ENCODE data around the gene PRPF31.

The PRPF31 gene

DNA sequence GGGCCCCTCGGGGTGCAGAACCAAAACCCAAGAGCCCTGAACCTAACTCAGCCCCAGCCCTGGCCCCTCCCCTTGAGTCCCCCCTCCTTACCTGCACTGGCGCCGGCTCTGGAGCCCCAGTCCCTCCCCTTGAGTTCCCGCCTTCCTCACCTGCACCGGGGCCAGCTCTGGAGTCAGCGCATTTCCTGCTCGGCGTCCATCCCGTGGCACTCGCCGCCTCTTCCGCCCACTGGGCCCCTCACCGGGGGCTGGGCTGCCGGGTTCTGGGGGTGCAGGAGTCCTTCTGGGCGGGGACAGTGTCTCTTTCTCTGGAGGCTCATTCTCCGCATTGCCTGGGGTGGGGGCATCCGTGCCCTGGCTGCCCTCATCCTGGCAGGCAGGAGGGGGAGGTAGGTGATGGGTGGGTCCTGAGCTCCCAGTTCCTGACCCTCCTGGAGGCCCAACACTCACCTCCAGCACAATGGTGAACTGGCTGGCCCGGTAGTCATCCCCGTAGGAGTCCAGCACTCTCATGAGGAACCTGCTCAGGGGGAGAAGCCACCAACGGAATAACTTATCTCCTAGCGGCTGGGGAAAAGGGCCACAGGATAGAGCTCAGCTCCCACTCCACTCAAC, 7.6 kb upstream of the PRPF31 start:
- DNase-seq (ENCODE audit: low read depth in 3 of 3): no peak

DNA sequence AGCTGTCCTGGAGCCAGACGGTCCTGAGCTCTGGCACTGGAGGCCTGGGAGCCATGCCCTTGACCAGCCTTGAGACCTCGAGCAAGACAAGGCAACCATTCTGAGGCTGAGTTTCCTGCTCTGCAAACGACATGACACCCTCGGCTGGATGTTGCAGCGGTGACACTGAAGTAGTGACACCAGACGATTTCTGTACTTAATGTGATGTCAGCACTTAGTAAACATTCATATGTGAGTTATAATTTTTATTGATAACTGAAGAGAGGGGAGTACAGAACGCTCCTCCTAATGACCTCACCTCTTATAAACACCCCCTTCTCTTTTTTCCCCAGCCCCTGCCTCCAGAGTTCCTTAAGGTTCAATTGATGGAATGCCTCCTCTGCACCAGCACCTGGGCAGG, 7.1 kb upstream of the PRPF31 start:
- no peak for DNase-seq (ENCODE audit: low read depth in 3 of 3)

DNA sequence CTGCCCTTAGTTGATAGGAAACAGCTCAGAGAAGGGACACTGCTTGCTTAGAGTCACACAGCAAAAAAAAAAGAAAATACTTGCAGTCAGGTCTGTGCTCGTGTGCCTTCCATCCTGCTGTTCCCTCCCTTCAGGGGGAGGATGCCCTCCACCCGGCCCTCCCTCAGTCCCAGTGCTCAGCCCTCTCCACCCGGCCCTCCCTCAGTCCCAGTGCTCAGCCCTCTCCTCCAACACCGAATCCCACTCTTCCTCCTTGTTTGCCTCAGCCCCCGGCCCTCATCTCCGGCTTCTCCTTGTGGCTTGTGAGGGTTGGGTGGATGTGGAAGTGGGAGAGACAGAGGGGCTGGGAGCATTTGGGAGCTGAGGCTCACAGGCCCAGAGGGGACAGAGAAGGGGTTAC, 5.9 kb upstream of the PRPF31 start:
- no peak for DNase-seq (ENCODE audit: low read depth in 3 of 3)

DNA sequence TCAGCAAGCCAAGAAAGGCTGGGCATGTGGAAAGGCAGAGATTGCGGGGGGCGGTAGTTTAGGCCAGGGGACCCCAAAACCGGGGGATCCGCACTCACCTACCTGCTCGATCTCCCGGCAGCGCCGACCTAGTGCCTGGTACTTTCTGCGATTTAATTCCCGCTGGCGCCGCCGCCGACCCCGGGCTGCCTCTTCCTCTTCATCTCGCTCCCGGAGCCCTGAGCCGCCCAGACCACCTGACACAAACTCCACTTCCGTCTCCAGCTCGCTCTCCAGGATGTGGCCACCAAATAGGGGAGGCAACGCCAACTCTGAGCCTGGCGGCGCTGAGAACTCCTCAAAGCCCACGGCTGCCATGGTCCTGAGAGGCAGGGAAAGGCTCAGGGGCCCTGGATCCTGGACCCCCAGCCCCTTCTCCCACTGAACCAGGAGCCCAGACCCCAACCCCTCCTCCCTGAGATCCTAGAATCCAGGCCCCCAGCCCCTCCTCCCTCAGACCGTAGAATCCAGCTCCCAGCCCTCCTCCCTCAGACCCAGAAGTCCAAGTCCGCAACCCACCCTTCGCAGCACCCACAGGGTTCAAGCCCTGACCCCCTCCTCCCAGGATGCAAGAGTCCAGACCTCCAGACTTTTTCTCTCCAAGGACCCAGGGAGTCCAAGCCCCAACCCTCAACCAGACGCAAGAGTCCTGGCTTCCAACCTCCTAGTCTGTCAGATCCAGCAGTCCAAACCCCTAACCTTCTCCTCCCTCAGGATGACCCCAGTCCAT, 1.0 kb upstream of the PRPF31 start:
- no peak for DNase-seq (ENCODE audit: low read depth in 3 of 3)

DNA sequence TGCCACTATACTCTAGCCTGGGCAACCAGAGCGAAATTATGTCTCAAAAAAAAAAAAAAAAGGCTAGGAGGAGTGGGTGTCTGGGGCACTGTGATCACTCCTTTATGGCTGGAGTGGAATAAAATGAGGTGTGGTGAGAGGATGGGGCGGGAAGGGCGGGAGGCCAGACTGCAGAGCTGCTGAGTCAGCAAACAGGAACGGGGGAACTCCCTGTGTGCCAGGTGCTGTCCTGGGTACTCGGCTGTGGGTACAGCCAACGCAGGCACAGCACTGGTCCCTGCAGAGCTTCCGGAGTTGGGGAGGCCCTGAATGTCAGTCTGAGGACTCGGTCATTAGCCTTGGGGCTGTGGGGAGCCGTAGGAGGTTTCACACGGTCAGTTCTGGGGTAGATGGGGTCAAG, 5.7 kb downstream of the PRPF31 start:
- DNase-seq (ENCODE audit: low read depth in 3 of 3): no peak

DNA sequence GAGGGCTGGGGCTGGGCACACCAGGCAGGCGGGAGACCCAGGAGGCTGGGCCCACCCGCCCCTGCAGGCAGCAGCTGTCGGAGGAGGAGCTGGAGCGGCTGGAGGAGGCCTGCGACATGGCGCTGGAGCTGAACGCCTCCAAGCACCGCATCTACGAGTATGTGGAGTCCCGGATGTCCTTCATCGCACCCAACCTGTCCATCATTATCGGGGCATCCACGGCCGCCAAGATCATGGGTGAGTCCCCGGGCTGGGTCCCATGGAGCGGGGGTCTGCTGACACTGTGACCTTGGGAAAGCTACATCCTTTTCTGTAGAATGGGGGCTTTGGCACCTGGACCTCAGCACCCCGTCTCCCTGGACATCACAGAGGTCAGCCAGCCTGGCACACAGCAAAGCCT, 8.1 kb downstream of the PRPF31 start:
- DNase-seq (ENCODE audit: low read depth in 3 of 3): no peak

DNA sequence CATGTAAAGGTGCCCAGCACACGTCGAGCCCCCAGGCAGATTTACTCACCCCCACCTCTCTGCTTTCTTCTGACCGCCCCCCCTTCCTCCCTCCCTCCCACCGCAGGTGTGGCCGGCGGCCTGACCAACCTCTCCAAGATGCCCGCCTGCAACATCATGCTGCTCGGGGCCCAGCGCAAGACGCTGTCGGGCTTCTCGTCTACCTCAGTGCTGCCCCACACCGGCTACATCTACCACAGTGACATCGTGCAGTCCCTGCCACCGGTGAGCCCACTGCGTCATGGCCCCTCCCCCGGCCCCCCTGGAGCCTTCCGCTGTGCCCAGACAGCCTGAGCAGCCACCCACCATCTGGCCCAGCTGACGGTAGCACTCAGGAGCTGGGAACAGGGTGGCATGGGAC, 8.8 kb downstream of the PRPF31 start:
- no peak for DNase-seq (ENCODE audit: low read depth in 3 of 3)

DNA sequence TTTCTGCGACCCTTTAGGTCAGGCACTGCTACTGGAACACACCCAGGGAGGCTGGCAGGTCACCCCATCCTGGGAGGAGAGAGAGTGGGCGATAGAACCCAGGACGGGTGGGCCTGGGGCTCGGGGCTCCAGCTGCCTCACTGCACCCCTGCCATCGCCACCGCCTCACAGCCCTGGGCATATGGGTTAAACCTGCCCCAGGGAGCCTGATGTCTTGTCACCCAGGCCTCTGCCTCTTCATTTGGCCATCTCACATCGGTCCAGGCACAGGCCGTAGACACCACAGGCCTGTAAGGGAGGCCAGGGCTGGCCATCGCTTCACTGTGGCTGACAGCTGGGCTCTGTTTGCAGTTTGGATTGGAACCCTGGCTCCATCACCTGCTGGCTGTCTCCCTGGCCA, 10.2 kb downstream of the PRPF31 start:
- no peak for DNase-seq (ENCODE audit: low read depth in 3 of 3)

DNA sequence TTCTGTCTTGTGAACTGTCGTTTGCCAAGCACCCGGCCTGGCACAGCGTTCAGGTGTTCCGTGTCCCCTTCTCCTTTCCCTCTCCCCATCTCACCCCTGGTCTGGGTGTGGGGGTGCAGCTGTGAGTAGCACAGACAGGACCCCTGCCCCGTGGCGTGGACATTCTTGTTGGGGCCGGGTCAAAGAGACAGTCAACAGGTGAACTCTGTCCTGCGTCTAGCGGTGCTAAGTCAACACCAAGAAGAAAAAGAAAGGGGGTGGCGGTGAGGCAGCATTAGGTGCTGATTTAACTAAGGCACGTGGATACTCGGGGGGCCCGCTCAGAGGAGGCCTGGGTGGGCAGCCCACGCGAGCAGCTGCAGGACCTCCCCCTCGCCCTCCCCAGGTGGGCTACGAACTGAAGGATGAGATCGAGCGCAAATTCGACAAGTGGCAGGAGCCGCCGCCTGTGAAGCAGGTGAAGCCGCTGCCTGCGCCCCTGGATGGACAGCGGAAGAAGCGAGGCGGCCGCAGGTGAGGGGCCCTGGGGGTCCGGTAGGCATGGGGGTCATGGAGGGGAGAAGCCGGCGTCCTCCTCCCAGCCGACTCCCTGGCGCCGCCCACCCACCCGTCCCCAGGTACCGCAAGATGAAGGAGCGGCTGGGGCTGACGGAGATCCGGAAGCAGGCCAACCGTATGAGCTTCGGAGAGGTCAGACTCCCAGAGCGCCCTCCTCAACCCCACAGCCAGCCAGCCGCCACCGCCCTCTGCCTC, 12.3 kb downstream of the PRPF31 start:
- no peak for DNase-seq (ENCODE audit: low read depth in 3 of 3)

DNA sequence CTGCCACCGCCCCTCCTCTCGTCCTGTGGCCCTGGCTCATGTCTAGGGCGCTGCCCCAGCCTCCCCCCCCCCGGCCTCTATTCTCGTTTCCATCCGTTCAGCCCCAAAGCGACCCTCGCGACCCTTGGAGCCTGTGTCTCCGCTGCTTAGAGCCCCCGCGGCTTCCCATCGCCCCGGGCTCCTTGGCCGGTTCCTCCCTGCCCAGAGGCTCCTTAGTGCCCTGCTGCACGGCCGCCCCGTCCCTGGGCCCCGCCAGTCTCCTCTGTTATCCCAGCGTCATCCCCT, 12.8 kb downstream of the PRPF31 start:
- no peak for DNase-seq (ENCODE audit: low read depth in 3 of 3)

DNA sequence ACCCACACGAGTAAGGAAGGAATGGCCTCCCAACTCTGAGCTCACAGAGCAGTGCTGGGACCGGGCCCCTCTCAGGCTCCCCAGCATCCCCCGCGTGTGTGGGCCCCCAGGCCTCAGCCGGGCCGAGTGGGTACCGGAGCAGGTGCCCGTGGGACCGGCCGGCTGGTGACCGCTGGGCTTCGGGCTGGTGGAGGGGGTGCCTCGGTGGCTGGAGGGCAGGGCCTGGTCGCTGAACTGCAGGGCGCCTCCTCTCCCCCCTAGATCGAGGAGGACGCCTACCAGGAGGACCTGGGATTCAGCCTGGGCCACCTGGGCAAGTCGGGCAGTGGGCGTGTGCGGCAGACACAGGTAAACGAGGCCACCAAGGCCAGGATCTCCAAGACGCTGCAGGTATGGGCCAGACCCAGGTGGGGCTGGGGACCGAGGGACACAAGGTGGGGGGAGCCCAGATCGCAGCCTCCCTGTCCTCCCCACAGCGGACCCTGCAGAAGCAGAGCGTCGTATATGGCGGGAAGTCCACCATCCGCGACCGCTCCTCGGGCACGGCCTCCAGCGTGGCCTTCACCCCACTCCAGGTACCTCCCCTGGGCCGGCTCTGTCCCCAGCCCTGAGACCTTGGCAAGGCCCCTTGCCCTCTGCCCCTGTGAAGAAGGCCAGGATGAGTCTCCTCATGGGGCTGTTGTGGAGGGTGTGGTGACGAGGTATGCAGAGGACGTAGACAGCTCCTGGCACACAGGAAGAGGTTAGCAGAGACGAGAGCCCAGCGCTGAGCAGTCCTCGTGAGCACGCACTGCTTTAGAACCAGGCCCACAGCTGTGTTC, 13.5 kb downstream of the PRPF31 start:
- no peak for DNase-seq (ENCODE audit: low read depth in 3 of 3)

DNA sequence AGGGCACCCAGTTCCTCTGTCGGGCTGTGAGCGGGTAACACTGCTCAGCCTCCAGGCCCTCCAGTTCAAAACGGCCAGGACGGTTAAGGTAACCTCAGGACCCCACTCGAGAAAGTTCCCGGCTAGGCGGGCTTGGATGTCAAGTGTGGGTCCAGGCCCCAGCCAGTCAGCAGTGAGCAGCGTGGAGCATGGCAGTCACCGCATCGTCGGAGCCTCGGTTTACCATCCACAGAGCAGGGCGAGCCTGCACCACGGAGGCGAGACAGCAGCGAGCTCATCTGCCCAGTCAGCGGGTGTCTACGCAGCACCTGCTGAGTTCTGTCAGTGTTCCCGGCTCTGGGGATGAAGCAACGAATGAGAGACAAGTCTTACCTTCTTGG, 14.1 kb downstream of the PRPF31 start:
- DNase-seq (ENCODE audit: low read depth in 3 of 3): no peak

DNA sequence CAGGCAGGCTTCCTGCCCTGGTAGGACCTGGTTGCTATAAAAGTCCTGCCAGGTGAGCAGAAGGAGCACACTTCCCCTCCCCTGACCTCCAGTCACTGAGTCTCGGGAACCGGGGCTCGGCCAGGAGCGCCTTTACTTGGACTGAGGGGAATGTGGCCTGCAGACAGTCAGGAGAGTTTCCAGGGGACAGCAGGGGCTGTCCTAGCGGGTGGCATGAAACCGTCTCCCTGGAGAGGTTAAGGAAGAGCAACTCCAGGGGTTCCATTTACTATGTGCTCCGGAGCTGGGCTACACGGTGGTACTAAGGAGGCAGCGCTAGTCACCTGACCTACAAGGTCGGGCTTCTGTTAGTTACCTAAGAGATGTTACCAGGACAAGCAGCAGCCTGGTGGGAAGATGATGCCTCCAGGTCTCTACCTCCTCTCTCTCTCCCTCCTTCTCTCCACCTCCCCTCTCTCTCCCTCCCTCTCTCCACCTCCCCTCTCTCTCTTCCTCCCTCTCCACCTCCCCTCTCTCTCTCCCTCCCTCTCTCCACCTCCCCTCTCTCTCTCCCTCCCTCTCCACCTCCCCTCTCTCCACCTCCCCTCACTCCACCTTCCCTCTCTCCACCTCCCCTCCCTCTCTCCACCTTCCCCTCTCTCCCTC, 17.9 kb downstream of the PRPF31 start:
- no peak for DNase-seq (ENCODE audit: low read depth in 3 of 3)

DNA sequence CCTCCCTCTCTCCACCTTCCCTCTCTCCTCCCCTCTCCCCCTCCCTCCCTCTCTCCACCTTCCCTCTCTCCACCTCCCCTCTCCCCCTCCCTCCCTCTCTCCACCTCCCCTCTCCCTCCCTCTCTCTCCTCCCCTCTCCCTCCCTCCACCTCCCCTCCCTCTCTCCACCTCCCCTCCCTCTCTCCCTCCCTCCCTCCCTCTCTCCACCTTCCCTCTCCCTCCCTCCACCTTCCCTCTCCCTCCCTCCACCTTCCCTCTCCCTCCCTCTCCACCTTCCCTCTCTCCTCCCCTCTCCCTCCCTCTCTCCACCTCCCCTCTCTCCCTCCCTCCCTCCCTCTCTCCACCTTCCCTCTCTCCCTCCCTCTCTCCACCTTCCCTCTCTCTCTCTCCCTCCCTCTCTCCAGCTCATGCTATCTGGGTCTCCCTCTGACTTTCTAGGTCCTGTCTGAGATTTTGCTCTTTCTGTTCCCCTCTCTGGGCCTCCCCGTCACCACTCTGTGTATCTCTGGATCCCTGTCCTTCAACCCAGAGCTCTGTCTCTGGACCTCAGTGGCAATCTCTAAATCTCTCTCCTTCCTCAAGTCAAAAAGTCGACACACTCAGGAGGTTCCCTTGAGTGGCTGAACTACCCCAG, 18.5 kb downstream of the PRPF31 start:
- no peak for DNase-seq (ENCODE audit: low read depth in 3 of 3)

DNA sequence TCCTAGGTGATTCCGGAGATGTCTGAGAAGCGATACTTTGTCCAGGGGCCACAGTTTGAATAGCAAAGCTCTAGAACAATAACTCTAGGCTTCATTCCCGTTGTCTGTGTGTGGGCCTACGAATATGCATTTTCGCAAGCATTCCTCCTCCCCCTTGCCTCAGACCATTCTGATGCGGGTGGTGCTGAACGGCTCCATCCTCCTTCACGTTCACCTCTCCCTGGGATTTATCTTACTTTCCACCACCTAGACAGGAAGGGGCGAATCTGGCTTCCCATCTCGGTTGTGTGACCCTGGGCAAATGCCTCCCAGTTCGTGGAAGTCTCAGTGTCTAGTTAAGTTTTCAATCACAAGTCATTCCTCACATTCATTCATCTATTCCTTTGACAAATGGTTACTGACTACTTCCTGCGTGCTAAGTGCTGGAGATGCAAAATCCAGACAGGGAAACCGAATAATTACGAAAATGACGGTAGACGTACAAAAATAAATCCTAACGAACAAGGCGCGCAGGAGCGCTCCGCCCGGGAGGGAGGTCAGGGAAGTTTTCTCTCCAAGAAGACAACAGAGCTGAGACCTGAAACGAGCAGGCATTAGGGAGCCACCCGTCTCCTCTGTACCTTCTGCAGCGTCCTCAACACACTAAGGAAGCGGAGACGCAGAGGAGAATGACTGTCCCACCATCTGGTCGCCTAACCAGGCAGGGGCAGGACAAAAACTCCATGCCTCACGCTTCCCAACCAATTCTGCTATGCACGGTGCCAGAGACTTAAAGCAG, 20.7 kb downstream of the PRPF31 start:
- no peak for DNase-seq (ENCODE audit: low read depth in 3 of 3)

DNA sequence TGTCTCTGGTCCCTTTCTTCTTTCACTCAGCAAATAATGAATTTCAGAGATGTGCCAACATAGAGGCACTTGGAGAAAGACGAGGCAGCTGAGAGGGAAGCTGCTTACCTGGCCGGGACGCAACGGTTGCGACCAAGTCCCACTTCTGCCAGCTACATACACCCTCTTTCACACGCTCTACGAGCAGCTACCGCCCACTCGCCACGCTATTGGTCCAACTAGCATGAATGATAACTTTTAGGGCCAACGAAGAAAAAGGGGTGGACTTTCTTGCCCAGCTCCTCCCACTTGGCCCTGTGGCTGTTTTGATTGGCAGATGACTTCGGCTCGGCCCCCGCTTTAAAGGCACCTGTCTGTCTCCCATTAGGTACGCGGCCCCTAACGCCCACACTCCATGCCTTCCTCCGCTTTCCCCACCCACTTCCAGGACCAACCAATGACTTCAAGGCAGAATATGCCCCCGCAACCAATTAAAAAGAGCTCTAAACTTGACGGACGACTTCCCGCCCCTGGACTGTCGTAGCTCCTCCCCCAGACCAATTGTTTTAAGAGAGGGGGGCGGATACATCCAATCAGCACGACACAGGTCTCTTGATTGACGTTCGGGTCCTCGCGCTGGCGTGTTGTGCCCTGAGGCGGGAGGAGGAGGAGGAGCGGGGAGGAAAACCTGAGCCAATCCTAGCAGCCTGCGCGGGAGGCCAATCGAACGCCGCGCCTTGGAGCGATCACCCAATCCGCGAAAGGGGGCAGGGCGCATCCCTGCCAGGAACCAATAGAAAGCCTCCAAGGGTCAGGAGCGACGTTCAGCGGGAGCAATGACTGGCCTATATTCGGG, 21.5 kb downstream of the PRPF31 start:
- peak; percentile 97 to 99 (median 98) for DNase-seq (ENCODE audit: low read depth in 3 of 3)

DNA sequence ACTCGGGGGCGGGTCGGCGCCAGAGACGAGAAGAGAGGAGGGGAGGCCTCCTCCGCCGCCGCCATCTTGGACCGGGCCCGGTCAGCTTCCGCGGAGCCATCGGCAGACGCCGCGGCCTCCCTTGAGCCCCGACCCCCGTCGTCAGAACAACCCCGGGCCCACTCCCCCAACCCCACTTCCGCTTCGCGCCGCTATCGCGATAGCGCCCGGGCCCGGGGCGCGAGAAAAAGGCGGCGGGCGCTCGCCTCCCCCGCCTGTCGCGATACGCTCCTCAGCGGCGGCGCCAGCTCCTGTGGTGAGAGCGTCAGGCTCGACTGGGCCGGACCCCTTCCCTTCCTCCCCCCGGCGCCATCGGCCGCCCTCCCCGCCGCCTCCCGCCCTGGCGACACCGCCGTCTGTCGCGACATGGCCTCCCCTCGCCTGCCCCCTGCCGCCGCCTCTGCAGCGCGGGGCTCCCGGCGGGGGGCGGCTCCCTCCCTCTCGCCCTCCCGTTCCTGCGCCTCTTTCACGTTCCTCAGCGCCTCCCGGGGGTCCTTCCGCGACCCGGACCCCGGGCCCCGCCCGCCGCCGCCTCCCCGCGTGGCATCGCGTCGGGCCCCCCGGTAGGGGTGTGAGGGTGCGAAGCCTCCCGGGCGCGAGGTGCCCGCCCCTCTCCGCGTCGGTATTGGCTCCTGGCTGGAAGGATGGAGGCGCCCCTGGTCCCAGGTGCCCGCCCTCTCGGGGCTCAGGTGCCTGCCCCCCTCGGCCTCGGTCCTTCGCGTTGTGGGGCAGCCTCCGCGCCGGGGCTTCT, 22.3 kb downstream of the PRPF31 start, which contains the start of gene CNOT3:
TSS of gene CNOT3 (plus strand) at position 64 of the 790 bp plus-strand sequence. CDS start 5,217 bp downstream, outside the sequence.
- no peak for DNase-seq (ENCODE audit: low read depth in 3 of 3)

DNA sequence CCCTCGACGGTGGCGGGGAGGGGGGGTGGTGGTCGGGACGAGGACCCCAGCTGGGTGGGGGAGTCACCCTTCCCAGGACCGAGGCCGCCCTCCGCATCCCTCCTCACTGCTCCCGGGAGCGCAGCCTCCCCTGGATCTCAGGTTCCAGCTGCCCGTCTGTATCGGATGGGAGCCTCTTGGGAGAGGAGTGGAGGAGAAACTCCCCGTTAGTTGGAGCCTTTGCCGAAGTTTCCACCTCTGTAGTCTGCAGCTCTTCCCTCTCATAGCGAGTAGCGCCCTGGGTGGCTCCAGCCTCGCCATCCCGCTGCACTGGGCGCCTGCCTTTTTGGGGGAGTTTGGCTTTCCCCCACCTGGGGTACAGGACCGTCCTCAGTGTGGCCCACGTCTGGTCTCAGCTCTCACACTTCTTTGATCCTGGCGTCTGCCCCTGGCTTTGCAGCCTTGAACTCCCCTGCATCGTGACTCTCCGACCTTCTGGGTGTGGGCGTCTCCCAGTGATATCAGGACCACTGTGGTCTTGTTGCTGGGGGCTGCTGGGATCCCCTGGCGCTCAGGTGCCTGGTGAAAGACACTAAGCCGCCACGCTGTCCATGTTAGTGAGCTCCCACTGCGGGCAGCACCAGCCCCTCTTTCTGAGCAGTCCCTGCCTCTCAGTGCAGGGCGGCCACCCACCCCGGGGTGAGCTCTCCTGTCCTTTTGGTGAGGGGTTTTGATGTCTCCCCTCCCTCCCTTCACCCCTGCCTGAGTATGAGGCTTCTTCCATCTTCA, 23.1 kb downstream of the PRPF31 start:
- no peak for DNase-seq (ENCODE audit: low read depth in 3 of 3)

Data from stimulated activated CD4-positive, alpha-beta T cell treated with anti-CD3 and anti-CD28 coated beads, TNF-alpha, amount 100 ng/mL, for 48 hours (primary cell).